Activated CD8-positive, alpha-beta T cell treated with anti-CD3 and anti-CD28 coated beads for 36 hours (primary cell): ENCODE results near the gene CRYGD. TPM values are rescaled to one million over a fixed set of nuclear protein-coding genes. Genes with fewer than 3 reads are reported as not detected.

Source experiments
- ATAC-seq: fragments of 200-7000 bp; cut with Tn5 transposase; one replicate; pipeline ENCODE4 v1.10.0; 2021; ENCODE audit warnings: mild to moderate bottlenecking, moderate library complexity
- CTCF ChIA-PET: fragments of 350-600 bp; sonication (Branson Sonifier 250); formaldehyde crosslinking; loops from one replicate; lab custom pipeline; 2021; ENCODE audit warnings: antibody characterized with exemption; lab: Charles Lee
- POLR2A ChIA-PET: fragments of 350-600 bp; sonication (Branson Sonifier 250); formaldehyde crosslinking; loops from one replicate; lab custom pipeline; 2021; ENCODE audit warnings: antibody characterized with exemption; lab: Charles Lee
- DNase-seq: peaks from one replicate; pipeline ENCODE4 v3.0.0-alpha.2; 2020
- H3K27ac Mint-ChIP-seq: one replicate; pipeline ENCODE4 v1.8.0; 2021; ENCODE audit warnings: mild to moderate bottlenecking, mixed read lengths
- H3K27me3 Mint-ChIP-seq: one replicate; pipeline ENCODE4 v1.8.0; 2021; ENCODE audit warnings: mixed read lengths
- H3K36me3 Mint-ChIP-seq: one replicate; pipeline ENCODE4 v1.8.0; 2021; ENCODE audit warnings: low read depth, mixed read lengths
- H3K4me1 Mint-ChIP-seq: one replicate; pipeline ENCODE4 v1.8.0; 2021; ENCODE audit warnings: low read depth, mixed read lengths
- H3K4me3 Mint-ChIP-seq: one replicate; pipeline ENCODE4 v1.8.0; 2021; ENCODE audit warnings: mild to moderate bottlenecking, moderate library complexity, mixed read lengths
- H3K9me3 Mint-ChIP-seq: one replicate; pipeline ENCODE4 v1.8.0; 2021; ENCODE audit warnings: mixed read lengths
- CTCF ChIP-seq: fragments of 200-600 bp; IDR thresholded peaks from one replicate; pipeline ENCODE4 v1.8.0; 2022; ENCODE audit warnings: antibody characterized with exemption, mild to moderate bottlenecking
- intact Hi-C: fragments of 100-400 bp; cut with micrococcal nuclease; formaldehyde crosslinking; loops from one replicate; pipeline ENCODE4 v1.10.0; 2022
- total RNA-seq, 2 experiments: library from RNA; stranded (reverse); gene quantifications; one replicate each; pipeline ENCODE4 v1.2.3, GENCODE V29; 2021

CRYGD gene
- total RNA-seq, 2 experiments from 2014 or later: not detected

- no peaks in the 10 kb centered on the region for H3K36me3 Mint-ChIP-seq
- H3K27ac Mint-ChIP-seq: no peak overlapping the region
- no peak for TF ChIP-seq CTCF
- peaks cover 6% of the 10 kb centered on the region for H3K27me3 Mint-ChIP-seq
- no peaks in the 10 kb centered on the region for H3K9me3 Mint-ChIP-seq
- ChIA-PET POLR2A (no interaction called here), CTCF (no interaction called here)
- intact Hi-C loops: no loop called here
- ATAC-seq (no peak), DNase-seq (no peak)
- no peak overlapping the region for H3K4me3 Mint-ChIP-seq
- peaks cover 10% of the 10 kb centered on the region for H3K4me1 Mint-ChIP-seq
Measured at GRCh38 chr2:208130712-208131110, 6.4 kb upstream of the CRYGD start.

DNA sequence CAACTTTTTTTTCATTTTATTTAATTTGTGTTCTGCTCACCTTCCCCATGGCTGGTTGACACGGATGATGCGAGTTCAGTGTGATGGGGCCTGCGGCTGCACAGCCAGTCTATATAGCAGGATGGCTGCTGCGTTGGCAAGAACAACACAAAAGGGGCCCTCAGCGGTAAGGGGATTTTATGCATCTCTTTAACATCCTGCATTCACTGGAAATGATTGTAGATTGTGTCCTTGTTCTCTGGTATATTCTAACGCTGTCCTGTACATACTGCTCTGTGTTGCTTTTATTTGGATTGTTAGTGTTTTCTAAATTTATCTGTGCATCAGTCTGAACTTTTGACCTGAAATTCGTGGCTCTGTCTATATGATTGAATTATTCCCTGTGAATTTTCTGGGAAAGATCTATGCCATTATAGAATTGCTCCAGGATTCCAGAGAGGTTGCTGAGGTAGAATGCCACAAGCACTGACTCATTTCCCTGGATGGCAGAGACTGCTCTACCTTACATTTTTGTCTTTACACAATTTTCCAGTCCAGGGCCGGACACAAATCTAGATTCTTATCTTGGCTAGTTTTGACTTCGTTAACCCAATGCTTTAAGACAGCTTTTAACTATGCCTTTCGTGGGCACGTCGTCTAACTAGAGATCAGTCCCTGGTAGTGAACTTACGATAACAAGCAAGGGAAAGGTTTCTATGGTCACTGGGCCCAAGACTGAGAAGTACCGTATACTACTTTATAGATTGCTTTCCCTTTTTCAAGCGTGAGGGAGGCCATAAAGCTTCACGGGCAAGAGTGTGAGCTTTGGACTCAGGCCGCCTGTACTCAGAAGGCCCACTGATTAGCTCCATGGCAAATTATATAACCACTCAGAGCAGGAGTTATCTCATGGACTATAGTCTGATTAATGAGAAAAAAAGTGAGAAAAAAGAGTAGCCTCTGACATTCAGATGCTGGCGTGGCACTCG is 5.7 kb upstream of the CRYGD start, which contains the start of gene CRYGC:
CRYGC (minus strand) TSS at position 85 of the 968 bp plus-strand sequence; CDS start at position 49, 36 bp downstream.
- intact Hi-C loops: no loop called here
- no peaks in the 10 kb centered on the region for H3K36me3 Mint-ChIP-seq
- ChIA-PET POLR2A (no interaction called here), CTCF (no interaction called here)
- H3K9me3 Mint-ChIP-seq: no peaks in the 10 kb centered on the region
- peaks cover 4% of the 10 kb centered on the region for H3K4me1 Mint-ChIP-seq
- H3K27me3 Mint-ChIP-seq: peaks cover 12% of the 10 kb centered on the region
- TF ChIP-seq CTCF: no peak
- H3K4me3 Mint-ChIP-seq: no peak within 1 kb of the TSS
- H3K27ac Mint-ChIP-seq: no peak within 1 kb of the TSS
- DNase-seq (no peak), ATAC-seq (no peak)

GRCh38 chr2:208128136-208128535 is 3.8 kb upstream of the CRYGD start:
- ChIA-PET POLR2A (no interaction called here), CTCF (no interaction called here)
- Mint-ChIP-seq H3K4me1 (peaks cover 5% of the 10 kb centered on the region), H3K9me3 (no peaks in the 10 kb centered on the region), H3K27ac (no peak overlapping the region), H3K4me3 (no peak overlapping the region), H3K36me3 (no peaks in the 10 kb centered on the region), H3K27me3 (peaks cover 25% of the 10 kb centered on the region)
- intact Hi-C loops: no loop called here
- ATAC-seq (no peak), DNase-seq (no peak)
- no peak for TF ChIP-seq CTCF

GRCh38 chr2:208127090-208127489 is 2.8 kb upstream of the CRYGD start:
- no peaks in the 10 kb centered on the region for H3K36me3 Mint-ChIP-seq

More at GRCh38 chr2:208127090-208127489, 2.8 kb upstream of the CRYGD start:
- peaks cover 5% of the 10 kb centered on the region for H3K4me1 Mint-ChIP-seq
- no peaks in the 10 kb centered on the region for H3K9me3 Mint-ChIP-seq
- H3K27ac Mint-ChIP-seq: no peak overlapping the region
- peaks cover 25% of the 10 kb centered on the region for H3K27me3 Mint-ChIP-seq
- POLR2A ChIA-PET: no interaction called here
- DNase-seq (no peak), ATAC-seq (no peak)
- no peak overlapping the region for H3K4me3 Mint-ChIP-seq
- CTCF ChIA-PET: no interaction called here
- TF ChIP-seq CTCF: no peak
- intact Hi-C loops: no loop called here
